Measurements from ENCODE around the gene MSH5.

The MSH5 gene

GRCh38 chr6:31729515-31729978 lies 10.3 kb upstream of the MSH5 start:
- peak; percentile 60 to 61 for DNase-seq (ENCODE audit: low read depth in 1 of 2, low spot score in 1 of 2)

- DNase-seq (ENCODE audit: low read depth in 1 of 2, low spot score in 1 of 2), result peak in 1 of 2 donors; percentile 47
Measured at GRCh38 chr6:31729979-31730630, 9.7 kb upstream of the MSH5 start.

GRCh38 chr6:31730631-31731086 lies 9.1 kb upstream of the MSH5 start:
- DNase-seq (ENCODE audit: low read depth in 1 of 2, low spot score in 1 of 2), result no peak

- no peak for DNase-seq (ENCODE audit: low read depth in 1 of 2, low spot score in 1 of 2)
Measured at GRCh38 chr6:31732029-31732428, 7.8 kb upstream of the MSH5 start.

- DNase-seq (ENCODE audit: low read depth in 1 of 2, low spot score in 1 of 2), result no peak
Measured at GRCh38 chr6:31733734-31734133, 6.1 kb upstream of the MSH5 start.

GRCh38 chr6:31734247-31734820 lies 5.5 kb upstream of the MSH5 start:
- DNase-seq (ENCODE audit: low read depth in 1 of 2, low spot score in 1 of 2), result no peak

GRCh38 chr6:31734821-31735406 lies 4.9 kb upstream of the MSH5 start:
- DNase-seq (ENCODE audit: low read depth in 1 of 2, low spot score in 1 of 2), result peak; percentile 20 to 31

GRCh38 chr6:31736021-31736767 lies 3.6 kb upstream of the MSH5 start, which contains the start of gene CLIC1:
CLIC1 (minus strand) TSS chr6:31736530; CDS start chr6:31736300, 230 bp downstream.
- DNase-seq (ENCODE audit: low read depth in 1 of 2, low spot score in 1 of 2), result peak; percentile 40 to 59

- DNase-seq (ENCODE audit: low read depth in 1 of 2, low spot score in 1 of 2), result no peak
Measured at GRCh38 chr6:31736768-31737314, 3.0 kb upstream of the MSH5 start.

GRCh38 chr6:31737315-31737990 lies 2.4 kb upstream of the MSH5 start:
- no peak for DNase-seq (ENCODE audit: low read depth in 1 of 2, low spot score in 1 of 2)

- peak in 1 of 2 donors; percentile 44 for DNase-seq (ENCODE audit: low read depth in 1 of 2, low spot score in 1 of 2)
Measured at GRCh38 chr6:31737991-31738979, 1.5 kb upstream of the MSH5 start.

GRCh38 chr6:31740397-31741223 lies 805 bp downstream of the MSH5 start:
- DNase-seq (ENCODE audit: low read depth in 1 of 2, low spot score in 1 of 2), result no peak

- DNase-seq (ENCODE audit: low read depth in 1 of 2, low spot score in 1 of 2), result no peak
Measured at GRCh38 chr6:31741815-31742214, 2.0 kb downstream of the MSH5 start.

- no peak for DNase-seq (ENCODE audit: low read depth in 1 of 2, low spot score in 1 of 2)
Measured at GRCh38 chr6:31742894-31743293, 3.1 kb downstream of the MSH5 start.

GRCh38 chr6:31744422-31744821 lies 4.6 kb downstream of the MSH5 start:
- no peak for DNase-seq (ENCODE audit: low read depth in 1 of 2, low spot score in 1 of 2)

- DNase-seq (ENCODE audit: low read depth in 1 of 2, low spot score in 1 of 2), result no peak
Measured at GRCh38 chr6:31749301-31750036, 9.7 kb downstream of the MSH5 start.

GRCh38 chr6:31750411-31751022 lies 10.7 kb downstream of the MSH5 start:
- DNase-seq (ENCODE audit: low read depth in 1 of 2, low spot score in 1 of 2), result no peak

Measured in activated T-helper 1 cell treated with anti-CD3 and anti-CD28 coated beads, Interleukin-2, amount 50 U/mL, for 16 hours (primary cell).